HG03457 (cell line): ENCODE results near the gene NHS.

Source experiments
- ATAC-seq: cut with Tn5 transposase; IDR thresholded peaks from one replicate; pipeline ENCODE4 v1.9.1; 2021; ENCODE audit warnings: moderate number of reproducible peaks; ENCODE audit not compliant: unreplicated experiment

NHS gene

GRCh38 chrX:17759990-17760389 lies 385.0 kb downstream of the NHS start:
- no peak for ATAC-seq

DNA sequence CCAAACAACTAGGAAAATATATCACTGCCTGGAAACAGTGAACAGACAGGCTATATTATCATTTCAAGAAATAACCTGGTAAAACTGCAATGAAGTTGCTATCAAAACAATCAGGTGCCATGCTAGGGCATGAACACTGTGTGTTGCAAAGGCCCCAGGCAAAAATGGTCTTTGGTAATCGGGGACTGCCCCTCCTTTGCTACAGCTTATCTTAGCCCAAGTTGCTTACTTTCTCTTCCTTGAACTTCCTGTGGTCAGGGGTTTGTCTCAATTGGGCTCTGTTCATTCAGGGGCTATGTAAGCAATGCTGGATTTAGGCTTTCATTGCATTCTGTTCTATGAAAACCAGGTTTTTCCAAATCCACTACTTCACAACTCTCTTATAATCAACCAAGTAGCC lies 392.7 kb downstream of the NHS start:
- no peak for ATAC-seq

DNA sequence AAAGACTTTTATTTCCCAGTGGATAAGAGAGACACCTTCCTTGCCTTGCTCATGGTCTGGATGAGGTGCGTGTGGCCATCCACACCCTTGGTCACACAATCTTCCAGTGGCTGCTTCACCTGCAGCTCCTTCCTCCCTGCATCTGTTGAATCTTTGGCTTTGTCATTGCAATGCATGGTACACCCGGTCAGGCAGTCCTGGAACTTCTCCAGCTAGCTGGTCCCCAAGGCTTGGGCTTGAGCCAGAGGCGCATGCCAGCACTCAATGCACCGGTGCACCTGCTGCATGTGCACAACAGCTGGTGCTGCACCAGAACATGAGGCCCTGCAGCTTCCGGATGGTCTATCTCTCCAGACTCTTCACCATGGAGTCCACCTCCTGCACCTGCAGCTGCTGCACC lies 394.0 kb downstream of the NHS start:
- ATAC-seq = no peak

- no peak for ATAC-seq
These were observed 394.8 kb downstream of the NHS start for GRCh38 chrX:17769701-17770269.

DNA sequence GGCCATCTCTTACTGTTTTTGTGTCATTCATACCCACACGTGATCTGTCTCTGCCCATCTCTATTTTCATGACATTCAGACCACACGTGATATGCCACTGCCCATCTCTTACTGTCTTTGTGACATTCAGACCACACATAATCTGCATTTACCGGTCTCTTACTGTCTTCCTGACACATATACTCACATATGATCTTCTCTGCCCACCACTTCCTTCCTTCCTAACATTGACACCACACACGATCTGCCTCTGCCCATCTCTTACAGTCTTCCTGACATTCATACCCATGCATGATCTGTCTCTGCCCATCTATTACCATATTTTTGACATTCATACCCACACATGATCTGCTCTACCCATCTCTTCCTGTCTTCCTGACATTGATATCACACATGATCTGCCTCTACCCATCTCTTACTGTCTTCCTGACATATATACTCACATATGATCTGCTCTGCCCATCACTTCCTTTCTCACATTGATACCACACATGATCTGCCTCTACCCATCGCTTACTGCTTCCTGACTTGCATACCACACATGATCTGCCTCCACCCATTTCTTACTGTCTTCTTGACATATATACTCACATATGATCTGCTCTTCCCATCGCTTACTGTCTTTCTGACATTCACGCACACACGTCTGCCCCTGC lies 398.3 kb downstream of the NHS start:
- ATAC-seq = no peak

GRCh38 chrX:17774053-17774452 lies 399.1 kb downstream of the NHS start:
- no peak for ATAC-seq

DNA sequence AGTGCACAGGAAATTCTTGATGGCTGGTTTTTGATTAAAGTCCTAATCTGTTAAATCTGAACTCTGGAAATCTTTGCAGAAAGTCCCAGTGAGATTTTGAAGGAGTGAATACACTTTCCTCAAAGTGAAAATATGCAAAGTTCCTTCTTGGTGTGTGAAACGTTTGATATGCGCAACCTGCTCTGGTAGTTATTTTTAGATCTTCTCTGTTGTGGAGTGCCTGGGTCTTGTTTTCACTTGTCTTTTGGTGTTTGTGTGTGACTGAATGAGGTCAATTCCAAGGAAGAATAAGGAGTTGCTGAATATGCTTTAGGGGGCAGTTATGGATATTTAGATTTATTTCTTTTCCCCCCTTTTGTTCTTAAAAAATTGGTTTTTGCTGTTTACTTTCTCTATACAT lies 404.0 kb downstream of the NHS start:
- ATAC-seq = no peak

DNA sequence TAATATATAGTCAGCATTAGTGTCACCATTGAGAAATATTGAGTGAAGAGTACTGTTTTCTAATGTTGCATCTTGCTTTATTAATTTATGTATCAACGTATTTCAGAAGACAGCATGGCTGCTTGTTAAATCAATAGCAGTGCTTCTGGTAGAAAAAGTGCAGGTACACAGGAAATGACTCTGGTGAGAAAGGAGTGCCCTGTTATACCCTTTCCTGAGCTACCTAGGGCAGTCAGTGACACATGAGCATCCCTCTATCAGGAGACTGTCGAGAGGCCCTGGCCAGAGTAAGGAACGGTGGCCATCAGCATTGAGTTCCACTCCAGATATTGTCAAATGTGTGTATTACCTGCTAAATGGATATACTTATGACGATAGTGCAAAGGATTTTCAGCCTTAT lies 404.4 kb downstream of the NHS start:
- ATAC-seq = no peak
